H1 (cell line): ENCODE measurements around the gene COPZ2. TPM values are rescaled to one million over a fixed set of nuclear protein-coding genes. Genes with fewer than 3 reads are reported as not detected.

ENCODE experiments used
- ASH2L ChIP-seq: fragments of 200-600, 300-600 bp; sonication (generic); IDR thresholded peaks from one replicate; pipeline ENCODE4 v1.7.1; 2017; ENCODE audit warnings: low read length
- CBX8 ChIP-seq: fragments of 300-800, 300-1000 bp; sonication (generic); IDR thresholded peaks from 2 replicates; pipeline ENCODE4 v1.7.1; 2016; ENCODE audit warnings: low read depth, low read length, borderline replicate concordance
- CTCF ChIP-seq, 3 experiments: IDR thresholded peaks; 1 replicate in 2 of 3; 2 replicates in 1 of 3; pipeline versions ENCODE4 v1.5.1 to v1.6.1; 2011; ENCODE audit warnings: low read length in 3 of 3, mild to moderate bottlenecking in 3 of 3, inconsistent platforms in 2 of 3, low read depth in 1 of 3, moderate library complexity in 1 of 3; ENCODE audit not compliant: insufficient read depth in 1 of 3; ENCODE audit errors: control extremely low read depth in 1 of 3
- FOSL1 ChIP-seq: IDR thresholded peaks from 2 replicates; pipeline ENCODE4 v1.6.1; 2011; ENCODE audit warnings: mild to moderate bottlenecking, low read depth, low read length, moderate library complexity; ENCODE audit not compliant: insufficient read depth
- POLR2A ChIP-seq, 2 experiments: IDR thresholded peaks; 1 replicate in 1 of 2; 2 replicates in 1 of 2; pipeline ENCODE4 v1.6.1; 2011; ENCODE audit warnings: low read depth in 2 of 2, low read length in 2 of 2, mild to moderate bottlenecking in 2 of 2; ENCODE audit errors: control extremely low read depth in 1 of 2
- RAD21 ChIP-seq, 2 experiments: IDR thresholded peaks in 1 of 2; conservative IDR thresholded peaks in 1 of 2; 2 replicates each; pipeline ENCODE4 v1.6.1; 2011; ENCODE audit warnings: low read depth in 2 of 2, low read length in 2 of 2, improper control_type of control experiment in 1 of 2, inconsistent platforms in 1 of 2, mild to moderate bottlenecking in 1 of 2, moderate library complexity in 1 of 2
- polyA plus RNA-seq, 7 experiments: library from polyadenylated mRNA; depleted of rRNA in 3 of 7; stranded (reverse) in 5 of 7; unstranded in 2 of 7; fragments of >200 nt in 5 of 7; fragments of 200-250 nt in 2 of 7; gene quantifications; 1 replicate in 5 of 7; 2 replicates in 1 of 7; 4 replicates in 1 of 7; pipeline versions ENCODE4 v1.2.1 to v1.2.3, GENCODE V29; 2011 to 2013; ENCODE audit warnings: missing spikeins in 2 of 7, mixed read lengths in 2 of 7
- total RNA-seq: library from RNA; stranded (reverse); fragmentation: NEBNext Ultra II Directional; extraction: Animal tissue kit (Norgen Biotek cat#: 25700); gene quantifications from 2 replicates; pipeline ENCODE4 v1.2.1, GENCODE V29; 2021

The COPZ2 gene
- total and polyA plus RNA-seq, 2 of the 8 experiments (the other 6 are each of a cell fraction or from before 2014, with no cell fraction given), result 0.24 TPM; not detected in 1

DNA sequence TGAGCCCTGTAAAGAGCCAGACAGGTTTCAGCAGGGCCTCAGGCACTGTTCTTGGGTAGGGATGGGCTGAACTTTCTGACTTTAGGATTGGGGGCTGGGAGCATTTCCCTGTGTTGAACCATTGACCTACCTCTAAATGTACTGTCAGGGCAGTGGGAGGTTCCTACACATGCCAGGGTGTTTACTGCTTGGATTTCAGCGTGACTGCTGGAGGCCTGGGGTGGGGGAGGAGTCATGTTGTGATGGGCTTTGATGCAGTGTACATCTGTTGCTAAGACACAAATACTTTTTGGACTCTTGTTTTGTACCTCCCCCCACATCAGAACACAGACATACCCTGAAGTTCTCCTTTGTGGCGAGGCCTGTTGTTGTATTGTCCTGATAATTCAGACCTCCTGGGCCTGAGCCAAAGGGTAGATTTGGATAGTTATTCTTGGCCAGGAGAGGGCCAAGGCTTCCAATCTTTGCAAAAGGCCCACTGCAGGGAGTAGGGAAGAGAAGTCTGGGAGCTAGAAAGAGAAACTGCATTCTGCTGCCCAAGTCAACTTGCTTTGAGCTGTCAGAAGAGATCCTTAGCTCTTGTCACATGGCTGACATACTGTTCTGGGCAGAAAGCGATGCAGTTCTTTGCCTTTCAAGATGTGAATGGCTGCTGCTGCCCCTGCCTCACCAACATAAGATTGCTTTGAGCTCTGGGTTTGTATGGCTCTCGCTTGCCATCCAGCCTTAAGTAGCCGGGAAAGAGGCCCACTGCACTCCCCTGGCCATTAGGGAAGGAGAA, 14.3 kb upstream of the COPZ2 start (continued):
- TF ChIP-seq FOSL1, result no peak
- peak in 1 of 2 experiments; percentile 18; a peak in 2 of 4 replicates for TF ChIP-seq RAD21 (IDR thresholded peaks at IDR 0.05 in 1 of 2, conservative IDR thresholded peaks at IDR 0.05 in 1 of 2; ENCODE audit: low read depth in 2 of 2, low read length in 2 of 2)
- no peak; a peak in 1 of 3 replicates for TF ChIP-seq POLR2A (IDR thresholded peaks at IDR 0.05; ENCODE audit: control extremely low read depth in 1 of 2, low read depth in 2 of 2, low read length in 2 of 2)
- peak in 1 of 3 experiments; percentile 12; a peak in 1 of 4 replicates for TF ChIP-seq CTCF (IDR thresholded peaks at IDR 0.05; ENCODE audit: control extremely low read depth in 1 of 3, insufficient read depth in 1 of 3, low read depth in 1 of 3, low read length in 3 of 3)
- TF ChIP-seq CBX8, result no peak
- TF ChIP-seq ASH2L, result no peak
